Body of pancreas (tissue), 4 donors: Measurements from ENCODE around the gene SLC4A3. TPM values are rescaled to one million over a fixed set of nuclear protein-coding genes. Genes with fewer than 3 reads are reported as not detected.

ENCODE experiments used
- ATAC-seq: fragments of 150-250 bp; one replicate; pipeline ENCODE4 v1.9.1; 2016
- DNase-seq, 4 donors: peaks; one replicate each; pipeline ENCODE4 v3.0.0-alpha.2; 2019
- H3K27ac ChIP-seq, 4 donors: fragments of 200-600 bp; sonication (generic); 1 replicate in 3 of 4; 2 replicates in 1 of 4; pipeline versions ENCODE4 v1.5.1 to v1.6.1; 2016 to 2019; ENCODE audit warnings: mild to moderate bottlenecking in 1 of 4, mixed read lengths in 1 of 4, moderate library complexity in 1 of 4
- H3K27me3 ChIP-seq, 2 donors: fragments of 200-600 bp; sonication (generic); one replicate each; pipeline ENCODE4 v1.6.0; 2016; ENCODE audit warnings: mild to moderate bottlenecking in 1 of 2
- H3K36me3 ChIP-seq, 2 donors: fragments of 200-600 bp; sonication (generic); replicated peaks in 1 of 2; 2 replicates each; pipeline ENCODE4 v1.5.1; 2016; ENCODE audit warnings: low read depth in 2 of 2; ENCODE audit not compliant: insufficient read depth in 1 of 2
- H3K4me1 ChIP-seq: fragments of 200-600 bp; sonication (generic); one replicate; pipeline ENCODE4 v1.6.0; 2016
- H3K4me3 ChIP-seq, 2 donors: fragments of 200-600 bp; sonication (generic); 1 replicate in 1 of 2; 2 replicates in 1 of 2; pipeline ENCODE4 v1.5.1; 2016 to 2019
- H3K9me3 ChIP-seq, 3 donors: fragments of 200-600 bp; sonication (generic); 1 replicate in 2 of 3; 2 replicates in 1 of 3; pipeline ENCODE4 v1.5.1; 2016
- CTCF ChIP-seq, 7 experiments: fragments of 450-650 bp in 4 of 7; fragments of 200-600 bp in 3 of 7; sonication (generic) in 3 of 7; IDR thresholded peaks; one replicate each; pipeline ENCODE4 v1.5.1; 2016 to 2019; ENCODE audit warnings: antibody characterized with exemption in 7 of 7
- POLR2A ChIP-seq, 3 donors: fragments of 450-650 bp; IDR thresholded peaks; one replicate each; pipeline ENCODE4 v1.6.1; 2016; ENCODE audit warnings: antibody characterized with exemption in 3 of 3, mild to moderate bottlenecking in 2 of 3
- WGBS, 2 donors: methylation state at CpG; one replicate each; pipeline ENCODE4 v1.1.5; 2017; 5-methylcytosine and 5-hydroxymethylcytosine counted together
- intact Hi-C: fragments of 100-400 bp; cut with DNase I; formaldehyde crosslinking; loops from one replicate; pipeline ENCODE4 v1.15.1; 2023
- total RNA-seq, 2 donors: library from RNA; depleted of rRNA; stranded (reverse); fragments of >200 nt; gene quantifications; one replicate each; pipeline ENCODE4 v1.1.0, GENCODE V29; 2016

SLC4A3 gene
- total RNA-seq, 2 donors from 2014 or later: 2.6 to 10.9 TPM

GRCh38 chr2:219684721-219685689, 57.6 kb downstream of the SLC4A3 start:
- WGBS, 2 donors: 26% methylated on average over 18 of the region's 18 CpGs
- Histone ChIP-seq H3K9me3 (no peaks in the 10 kb centered on the region), H3K4me1 (peaks cover 6% of the 10 kb centered on the region), H3K36me3 (no peaks in the 10 kb centered on the region), H3K27me3 (no peaks in the 10 kb centered on the region), H3K4me3 (peak overlapping the region in 1 of 2 donors; percentile 33), H3K27ac (peak overlapping the region in 3 of 4 donors; percentile 39 to 80 (median 45))
- DNase-seq (peak; percentile 64 to 83 (median 78)), ATAC-seq (peak; percentile 90)
- intact Hi-C loops: no loop called here
- TF ChIP-seq POLR2A (IDR thresholded peaks at IDR 0.05) (peak in 2 of 3 donors; percentile 63 to 68), CTCF (IDR thresholded peaks at IDR 0.05) (no peak)

DNA sequence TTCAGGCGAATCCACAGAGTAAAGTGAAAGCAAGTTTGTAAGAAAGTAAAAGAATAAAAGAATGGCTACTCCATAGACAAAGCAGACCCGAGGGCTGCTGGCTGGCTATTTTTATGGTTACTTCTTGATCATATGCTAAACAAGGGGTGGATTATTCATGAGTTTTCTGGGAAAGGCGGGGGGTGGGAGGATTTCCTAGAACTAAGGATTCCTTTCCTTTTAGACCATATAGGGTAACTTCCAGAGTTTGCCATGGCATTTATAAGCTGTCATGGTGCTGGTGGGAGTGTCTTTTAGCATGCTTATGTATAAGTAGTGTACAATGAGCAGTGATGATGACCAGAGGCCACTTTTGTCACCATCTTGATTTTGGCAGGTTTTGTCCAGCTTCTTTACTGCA, 59.8 kb downstream of the SLC4A3 start:
- H3K27me3 ChIP-seq: no peaks in the 10 kb centered on the region
- TF ChIP-seq CTCF (IDR thresholded peaks at IDR 0.05) (no peak), POLR2A (IDR thresholded peaks at IDR 0.05) (no peak)
- no peaks in the 10 kb centered on the region for H3K36me3 ChIP-seq
- H3K9me3 ChIP-seq: no peaks in the 10 kb centered on the region
- intact Hi-C loops: no loop called here
- peaks cover 6% of the 10 kb centered on the region for H3K4me1 ChIP-seq
- no peak overlapping the region for H3K4me3 ChIP-seq
- WGBS, 2 donors: 57 to 62% methylated on average over 3 of the region's 3 CpGs
- DNase-seq (no peak), ATAC-seq (no peak)
- no peak overlapping the region for H3K27ac ChIP-seq

GRCh38 chr2:219687882-219688559, 60.6 kb downstream of the SLC4A3 start:
- DNase-seq (peak in 1 of 4 donors; percentile 20), ATAC-seq (no peak)
- intact Hi-C loops: no loop called here
- TF ChIP-seq POLR2A (IDR thresholded peaks at IDR 0.05): no peak
- TF ChIP-seq CTCF (IDR thresholded peaks at IDR 0.05): no peak
- Histone ChIP-seq H3K4me1 (peaks cover 6% of the 10 kb centered on the region), H3K36me3 (no peaks in the 10 kb centered on the region), H3K27ac (no peak overlapping the region), H3K9me3 (no peaks in the 10 kb centered on the region), H3K4me3 (no peak overlapping the region), H3K27me3 (no peaks in the 10 kb centered on the region)
- 55 to 59% methylated on average over 19 of the region's 19 CpGs for WGBS, 2 donors

DNA sequence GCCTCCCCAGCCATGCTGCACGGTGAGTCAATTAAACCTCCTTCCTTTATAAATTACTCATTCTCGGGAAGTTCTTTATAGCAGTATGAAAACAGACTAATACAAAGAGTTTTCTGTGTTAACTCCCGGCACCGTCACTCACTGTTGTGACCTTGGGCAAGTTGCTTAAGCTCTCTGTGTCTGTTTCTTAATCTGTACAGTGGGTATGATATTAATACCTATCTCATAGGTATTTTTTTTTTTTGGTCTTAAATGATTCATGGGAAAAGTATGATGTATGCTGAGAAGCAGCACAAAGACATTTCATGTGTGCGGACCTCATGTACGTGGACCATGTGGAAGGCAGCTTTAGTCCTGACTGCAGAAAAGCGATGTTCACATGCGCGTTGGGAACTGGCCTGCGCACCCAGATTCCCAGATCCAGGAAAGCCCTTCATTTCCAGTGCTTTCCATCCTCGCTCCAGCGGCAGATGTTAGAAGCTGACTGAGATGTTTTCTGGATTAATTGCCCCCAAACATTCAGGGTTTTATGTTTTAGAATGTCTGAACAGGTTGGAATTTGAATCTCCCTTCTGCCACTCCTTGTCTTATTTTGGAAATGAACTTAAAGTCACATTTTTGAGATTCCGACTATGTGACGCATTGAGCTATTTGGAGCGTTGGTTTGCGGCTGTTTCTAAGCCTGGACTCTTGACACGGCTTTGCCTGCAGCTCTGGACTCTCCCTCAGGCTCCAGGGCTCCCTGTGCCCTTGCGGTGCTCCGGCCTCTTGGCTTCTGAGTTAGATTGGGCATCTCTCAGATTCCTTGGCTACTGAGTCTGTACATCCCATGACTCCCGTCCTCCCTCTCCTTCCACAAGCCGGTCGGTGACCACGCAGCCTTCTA, 61.4 kb downstream of the SLC4A3 start:
- ATAC-seq (no peak), DNase-seq (no peak)
- Histone ChIP-seq H3K4me1 (peaks cover 6% of the 10 kb centered on the region), H3K9me3 (no peaks in the 10 kb centered on the region), H3K4me3 (no peak overlapping the region), H3K27ac (no peak overlapping the region), H3K36me3 (no peaks in the 10 kb centered on the region), H3K27me3 (no peaks in the 10 kb centered on the region)
- TF ChIP-seq CTCF (IDR thresholded peaks at IDR 0.05) (no peak), POLR2A (IDR thresholded peaks at IDR 0.05) (no peak)
- intact Hi-C loops: no loop called here
- 61 to 64% methylated on average over 23 of the region's 23 CpGs for WGBS, 2 donors
